K562 (cell line): ENCODE data around the gene MICU2. TPM values are rescaled to one million over a fixed set of nuclear protein-coding genes. Genes with fewer than 3 reads are reported as not detected.

Experiments
- ATAC-seq: fragments of 200-7000 bp; cut with Tn5 transposase; 3 replicates; pipeline ENCODE4 v1.9.1; 2020; ENCODE audit warnings: moderate library complexity
- BruUV-seq: library from RNA; stranded (reverse); fragments of 400-500 nt; replicated peaks from 2 replicates; lab custom pipeline; 2021; lab: Mats Ljungman, UMichigan
- CTCF ChIA-PET: fragments of 300-600 bp; formaldehyde crosslinking; extraction: SDS; loops from one replicate; lab custom pipeline; 2021; ENCODE audit warnings: low intra/inter-chr PET ratio; lab: Yijun Ruan, JAX
- POLR2A ChIA-PET: fragments of 300-600, 350-650 bp; sonication (Branson Sonifier 250); formaldehyde crosslinking; extraction: SDS; loops from one replicate; lab custom pipeline; 2021; ENCODE audit warnings: antibody characterized with exemption, inconsistent platforms; lab: Yijun Ruan, JAX
- DNase-seq, 4 experiments: peaks; one replicate each; pipeline versions ENCODE4 v3.0.0 to v3.0.0-alpha.2; 2011 to 2018; ENCODE audit warnings: low spot score in 3 of 4, mixed read lengths in 3 of 4; ENCODE audit errors: extremely low read depth in 1 of 4
- FAIRE-seq: peaks from 2 replicates; lab custom pipeline; 2011; peaks lifted over from hg19 to GRCh38; lab: Jason Lieb, UNC
- H2AFZ ChIP-seq: 2 replicates; pipeline ENCODE4 v1.6.0; 2011; ENCODE audit warnings: low read depth, low read length, control low read depth, inconsistent platforms
- H3K27ac ChIP-seq: fragments of 200-600 bp; 3 replicates; pipeline ENCODE4 v1.8.0; 2011; ENCODE audit warnings: low read depth, mild to moderate bottlenecking, control low read depth, inconsistent platforms, low read length, moderate library complexity, mixed read lengths; ENCODE audit errors: extremely low read depth
- H3K27me3 ChIP-seq, 2 experiments: fragments of 300-600 bp in 1 of 2; 2 replicates in 1 of 2; 3 replicates in 1 of 2; pipeline versions ENCODE4 v1.6.0 to v1.8.0; 2011; ENCODE audit warnings: inconsistent platforms in 2 of 2, low read length in 2 of 2, mild to moderate bottlenecking in 1 of 2, mixed read lengths in 1 of 2, moderate library complexity in 1 of 2; ENCODE audit not compliant: control insufficient read depth in 2 of 2, insufficient read depth in 2 of 2
- H3K36me3 ChIP-seq: fragments of 300-600 bp; 3 replicates; pipeline ENCODE4 v1.8.0; 2011; ENCODE audit warnings: mild to moderate bottlenecking, low read length, inconsistent platforms; ENCODE audit not compliant: control insufficient read depth, insufficient read depth
- H3K4me1 ChIP-seq, 2 experiments: fragments of 200-600 bp in 1 of 2; replicated peaks in 1 of 2; 2 replicates in 1 of 2; 3 replicates in 1 of 2; pipeline versions ENCODE4 v1.5.1 to v1.8.0; 2011; ENCODE audit warnings: inconsistent platforms in 2 of 2, low read length in 2 of 2, mild to moderate bottlenecking in 1 of 2, mixed read lengths in 1 of 2, moderate library complexity in 1 of 2; ENCODE audit not compliant: control insufficient read depth in 2 of 2, insufficient read depth in 2 of 2
- H3K4me2 ChIP-seq: 2 replicates; pipeline ENCODE4 v1.6.1; 2011; ENCODE audit warnings: low read length, control low read depth, inconsistent platforms, mixed read lengths; ENCODE audit not compliant: insufficient read depth
- H3K4me3 ChIP-seq: fragments of 200-600 bp; sonication (generic), shearing (Covaris generic); 2 replicates; pipeline ENCODE4 v1.5.1; 2016; ENCODE audit warnings: control low read depth, inconsistent platforms
- H3K79me2 ChIP-seq: fragments of 200-600 bp; 3 replicates; pipeline ENCODE4 v1.8.0; 2011; ENCODE audit warnings: low read length, inconsistent platforms; ENCODE audit not compliant: control insufficient read depth, insufficient read depth
- H3K9ac ChIP-seq, 2 experiments: 2 replicates each; pipeline versions ENCODE4 v1.6.0 to v1.6.1; 2011; ENCODE audit warnings: low read depth in 2 of 2, low read length in 2 of 2, control low read depth in 1 of 2, inconsistent platforms in 1 of 2, mild to moderate bottlenecking in 1 of 2, mixed read lengths in 1 of 2; ENCODE audit not compliant: insufficient read depth in 1 of 2
- H3K9me1 ChIP-seq: one replicate; pipeline ENCODE4 v1.6.0; 2011; ENCODE audit warnings: inconsistent platforms, mild to moderate bottlenecking, low read length, moderate library complexity; ENCODE audit not compliant: control insufficient read depth, insufficient read depth
- H3K9me3 ChIP-seq: replicated peaks from 2 replicates; pipeline ENCODE4 v1.5.1; 2011; ENCODE audit warnings: low read depth, low read length, inconsistent platforms; ENCODE audit not compliant: control insufficient read depth, insufficient read depth
- H4K20me1 ChIP-seq: replicated peaks from 2 replicates; pipeline ENCODE4 v1.6.1; 2011; ENCODE audit warnings: low read length, inconsistent platforms, mixed read lengths; ENCODE audit not compliant: control insufficient read depth, insufficient read depth
- DDX20 ChIP-seq: fragments of 450-650 bp; IDR thresholded peaks from 2 replicates; pipeline ENCODE4 v1.6.1; 2016; ENCODE audit warnings: missing genetic modification characterization, low read depth, mild to moderate bottlenecking, missing compliant biosample characterization, moderate library complexity
- KLF13 ChIP-seq: fragments of 450-650 bp; IDR thresholded peaks from 2 replicates; pipeline ENCODE4 v1.6.1; 2016; ENCODE audit warnings: missing genetic modification characterization, low read depth, mild to moderate bottlenecking, missing compliant biosample characterization, moderate library complexity, borderline replicate concordance
- MCM7 ChIP-seq, 2 experiments: fragments of 450-650 bp; IDR thresholded peaks; 2 replicates each; pipeline ENCODE4 v1.6.1; 2016 to 2018
- MTA1 ChIP-seq: fragments of 450-650 bp; IDR thresholded peaks from 2 replicates; pipeline ENCODE4 v1.6.1; 2017; ENCODE audit warnings: borderline replicate concordance
- POLR3G ChIP-seq: IDR thresholded peaks from 2 replicates; pipeline ENCODE4 v1.6.1; 2011; ENCODE audit not compliant: insufficient read length, insufficient replicate concordance; ENCODE audit errors: extremely low read depth
- SMAD4 ChIP-seq: fragments of 250-450 bp; sonication (Bioruptor Pico); conservative IDR thresholded peaks from 2 replicates; pipeline ENCODE4 v1.8.0; 2021; ENCODE audit warnings: inconsistent platforms, mild to moderate bottlenecking, moderate library complexity
- U2AF2 ChIP-seq: fragments of 200-400 bp; formaldehyde crosslinking; optimal IDR thresholded peaks from 2 replicates; pipeline ENCODE3; 2017; ENCODE audit warnings: low read depth, mild to moderate bottlenecking, low read length
- XRCC5 ChIP-seq: fragments of 200-400 bp; formaldehyde crosslinking; IDR thresholded peaks from 2 replicates; pipeline ENCODE4 v1.6.1; 2017; ENCODE audit warnings: low read depth, mild to moderate bottlenecking, low read length
- ZNF12 ChIP-seq: sonication (generic); formaldehyde crosslinking; IDR thresholded peaks from 2 replicates; pipeline ENCODE4 v1.4.0; 2020; ENCODE audit warnings: mild to moderate bottlenecking, missing genetic modification reagents
- ZNF707 ChIP-seq: fragments of 250-450 bp; sonication (Bioruptor Pico); conservative IDR thresholded peaks from 2 replicates; pipeline ENCODE4 v1.8.0; 2022; ENCODE audit warnings: inconsistent platforms, mild to moderate bottlenecking, moderate library complexity
- WGBS: fragments of 100-300 bp; shearing (Covaris generic); methylation state at CpG from one replicate; pipeline ENCODE4 v1.1.6; 2016; ENCODE audit warnings: low coverage, mixed read lengths; ENCODE audit not compliant: insufficient coverage; ENCODE audit errors: missing lambda C conversion rate; 5-methylcytosine and 5-hydroxymethylcytosine counted together
- in situ Hi-C: fragments of 300-500 bp; cut with MboI; formaldehyde crosslinking; loops from 4 replicates; pipeline ENCODE4 v1.15.0; 2018; ENCODE audit warnings: inconsistent platforms, mixed read lengths
- intact Hi-C: fragments of 100-400 bp; cut with micrococcal nuclease; formaldehyde crosslinking; loops from 2 replicates; pipeline ENCODE4 v1.14.2; 2022
- polyA plus RNA-seq, 8 experiments: library from polyadenylated mRNA; depleted of rRNA in 4 of 8; stranded (reverse) in 5 of 8; unstranded in 3 of 8; fragments of >200 nt; fragmentation: Nextera tagmentation in 2 of 8; fragmentation: Illumina TruSeq in 1 of 8; extraction: Ambion mirVana in 2 of 8; extraction: Trizol in 1 of 8; gene quantifications; 2 replicates each; pipeline versions ENCODE4 v1.2.1 to v1.2.3, GENCODE V29; 2011 to 2014; ENCODE audit warnings: inconsistent platforms in 1 of 8, missing spikeins in 1 of 8
- total RNA-seq, 7 experiments: library from RNA; depleted of rRNA in 6 of 7; stranded (reverse); fragments of >200 nt in 6 of 7; fragmentation: Illumina TruSeq in 2 of 7; extraction: Trizol in 2 of 7; gene quantifications; 2 replicates each; pipeline versions ENCODE4 v1.2.1 to v1.2.3, GENCODE V29; 2011 to 2021; ENCODE audit warnings: low replicate concordance in 1 of 7
- TF ChIP-seq, protein P1 (sequence below), 2 experiments: IDR thresholded peaks; 2 replicates each; pipeline ENCODE4 v1.6.1; 2012; ENCODE audit warnings: improper control_type of control experiment in 2 of 2, low read depth in 2 of 2, low read length in 2 of 2, borderline replicate concordance in 1 of 2
- TF ChIP-seq, protein P2 (sequence below): fragments of 250-450 bp; sonication (Bioruptor Pico); IDR thresholded peaks from 2 replicates; pipeline ENCODE4 v1.5.0; 2021; ENCODE audit warnings: mild to moderate bottlenecking, borderline replicate concordance
- TF ChIP-seq, protein P3 (sequence below): fragments of 450-650 bp; IDR thresholded peaks from 2 replicates; pipeline ENCODE4 v1.7.1; 2018; ENCODE audit warnings: mild to moderate bottlenecking, low read depth; ENCODE audit not compliant: partially characterized antibody
- TF ChIP-seq, protein P4 (sequence below): fragments of 250-450 bp; sonication (Bioruptor Pico); IDR thresholded peaks from 2 replicates; pipeline ENCODE4 v1.8.0; 2022; ENCODE audit warnings: inconsistent platforms, mild to moderate bottlenecking, moderate library complexity, borderline replicate concordance

The MICU2 gene
- total and polyA plus RNA-seq, 9 of the 15 experiments (the other 6 are each of a cell fraction or from before 2014, with no cell fraction given), result 9.1 to 41.8 (median 33.4) TPM

DNA sequence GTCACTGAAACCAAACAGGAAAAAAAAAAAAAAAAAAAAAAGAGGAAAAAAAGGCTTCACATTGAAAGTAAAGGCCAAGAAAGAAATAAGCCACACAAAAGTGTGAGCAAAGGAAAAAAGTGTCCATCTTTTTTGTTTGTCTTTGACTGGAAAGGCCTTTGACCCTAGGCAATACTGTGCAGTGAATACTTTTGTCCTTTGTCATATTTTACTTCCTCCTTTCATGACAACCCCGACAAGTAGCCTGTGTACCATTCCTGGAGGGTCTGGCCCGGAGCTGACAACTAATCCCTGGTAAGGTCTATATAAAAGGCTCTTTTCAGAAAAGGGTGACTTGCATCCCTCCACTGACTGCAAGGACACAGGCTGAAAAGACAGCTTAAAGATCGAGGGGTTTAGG is 12.9 kb upstream of the MICU2 start:
- CTCF ChIA-PET, result no interaction called here
- intact Hi-C loops, result no loop called here
- Histone ChIP-seq H3K79me2 (no peaks in the 10 kb centered on the region), H3K27me3 (no peaks in the 10 kb centered on the region), H4K20me1 (no peaks in the 10 kb centered on the region), H3K36me3 (no peaks in the 10 kb centered on the region), H3K9me1 (no peaks in the 10 kb centered on the region), H3K4me1 (peaks cover 0 to 2% of the 10 kb centered on the region in 2 experiments; a peak in 3 of 5 replicates), H3K27ac (no peak overlapping the region), H3K4me3 (no peak overlapping the region), H3K9me3 (no peaks in the 10 kb centered on the region), H3K9ac (no peak overlapping the region), H2AFZ (peak overlapping the region; percentile 22; the same call in 1 of the 2 replicates), H3K4me2 (no peak overlapping the region)
- POLR2A ChIA-PET, result no interaction called here
- in situ Hi-C loops, result no loop called here
- ATAC-seq (peak; percentile 57), FAIRE-seq (no peak), DNase-seq (peak in 1 of 4 experiments; percentile 16)
- no TSS peak for BruUV-seq
- WGBS, result 0% methylated on average over 3 of the region's 3 CpGs
- no peak for TF ChIP-seq POLR3G
- no peak for TF ChIP-seq U2AF2
- TF ChIP-seq KLF13, result no peak
- TF ChIP-seq, protein P1, sequence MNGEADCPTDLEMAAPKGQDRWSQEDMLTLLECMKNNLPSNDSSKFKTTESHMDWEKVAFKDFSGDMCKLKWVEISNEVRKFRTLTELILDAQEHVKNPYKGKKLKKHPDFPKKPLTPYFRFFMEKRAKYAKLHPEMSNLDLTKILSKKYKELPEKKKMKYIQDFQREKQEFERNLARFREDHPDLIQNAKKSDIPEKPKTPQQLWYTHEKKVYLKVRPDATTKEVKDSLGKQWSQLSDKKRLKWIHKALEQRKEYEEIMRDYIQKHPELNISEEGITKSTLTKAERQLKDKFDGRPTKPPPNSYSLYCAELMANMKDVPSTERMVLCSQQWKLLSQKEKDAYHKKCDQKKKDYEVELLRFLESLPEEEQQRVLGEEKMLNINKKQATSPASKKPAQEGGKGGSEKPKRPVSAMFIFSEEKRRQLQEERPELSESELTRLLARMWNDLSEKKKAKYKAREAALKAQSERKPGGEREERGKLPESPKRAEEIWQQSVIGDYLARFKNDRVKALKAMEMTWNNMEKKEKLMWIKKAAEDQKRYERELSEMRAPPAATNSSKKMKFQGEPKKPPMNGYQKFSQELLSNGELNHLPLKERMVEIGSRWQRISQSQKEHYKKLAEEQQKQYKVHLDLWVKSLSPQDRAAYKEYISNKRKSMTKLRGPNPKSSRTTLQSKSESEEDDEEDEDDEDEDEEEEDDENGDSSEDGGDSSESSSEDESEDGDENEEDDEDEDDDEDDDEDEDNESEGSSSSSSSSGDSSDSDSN (IDR thresholded peaks at IDR 0.05; ENCODE audit: borderline replicate concordance in 1 of 2, low read depth in 2 of 2, low read length in 2 of 2), result no peak
- no peak for TF ChIP-seq MTA1
- TF ChIP-seq, protein P2, sequence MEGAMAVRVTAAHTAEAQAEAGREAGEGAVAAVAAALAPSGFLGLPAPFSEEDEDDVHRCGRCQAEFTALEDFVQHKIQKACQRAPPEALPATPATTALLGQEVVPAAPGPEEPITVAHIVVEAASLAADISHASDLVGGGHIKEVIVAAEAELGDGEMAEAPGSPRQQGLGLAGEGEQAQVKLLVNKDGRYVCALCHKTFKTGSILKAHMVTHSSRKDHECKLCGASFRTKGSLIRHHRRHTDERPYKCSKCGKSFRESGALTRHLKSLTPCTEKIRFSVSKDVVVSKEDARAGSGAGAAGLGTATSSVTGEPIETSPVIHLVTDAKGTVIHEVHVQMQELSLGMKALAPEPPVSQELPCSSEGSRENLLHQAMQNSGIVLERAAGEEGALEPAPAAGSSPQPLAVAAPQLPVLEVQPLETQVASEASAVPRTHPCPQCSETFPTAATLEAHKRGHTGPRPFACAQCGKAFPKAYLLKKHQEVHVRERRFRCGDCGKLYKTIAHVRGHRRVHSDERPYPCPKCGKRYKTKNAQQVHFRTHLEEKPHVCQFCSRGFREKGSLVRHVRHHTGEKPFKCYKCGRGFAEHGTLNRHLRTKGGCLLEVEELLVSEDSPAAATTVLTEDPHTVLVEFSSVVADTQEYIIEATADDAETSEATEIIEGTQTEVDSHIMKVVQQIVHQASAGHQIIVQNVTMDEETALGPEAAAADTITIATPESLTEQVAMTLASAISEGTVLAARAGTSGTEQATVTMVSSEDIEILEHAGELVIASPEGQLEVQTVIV (CRISPR knock-in tag), result no peak
- TF ChIP-seq MCM7 (IDR thresholded peaks at IDR 0.05), result no peak
- TF ChIP-seq, protein P3, sequence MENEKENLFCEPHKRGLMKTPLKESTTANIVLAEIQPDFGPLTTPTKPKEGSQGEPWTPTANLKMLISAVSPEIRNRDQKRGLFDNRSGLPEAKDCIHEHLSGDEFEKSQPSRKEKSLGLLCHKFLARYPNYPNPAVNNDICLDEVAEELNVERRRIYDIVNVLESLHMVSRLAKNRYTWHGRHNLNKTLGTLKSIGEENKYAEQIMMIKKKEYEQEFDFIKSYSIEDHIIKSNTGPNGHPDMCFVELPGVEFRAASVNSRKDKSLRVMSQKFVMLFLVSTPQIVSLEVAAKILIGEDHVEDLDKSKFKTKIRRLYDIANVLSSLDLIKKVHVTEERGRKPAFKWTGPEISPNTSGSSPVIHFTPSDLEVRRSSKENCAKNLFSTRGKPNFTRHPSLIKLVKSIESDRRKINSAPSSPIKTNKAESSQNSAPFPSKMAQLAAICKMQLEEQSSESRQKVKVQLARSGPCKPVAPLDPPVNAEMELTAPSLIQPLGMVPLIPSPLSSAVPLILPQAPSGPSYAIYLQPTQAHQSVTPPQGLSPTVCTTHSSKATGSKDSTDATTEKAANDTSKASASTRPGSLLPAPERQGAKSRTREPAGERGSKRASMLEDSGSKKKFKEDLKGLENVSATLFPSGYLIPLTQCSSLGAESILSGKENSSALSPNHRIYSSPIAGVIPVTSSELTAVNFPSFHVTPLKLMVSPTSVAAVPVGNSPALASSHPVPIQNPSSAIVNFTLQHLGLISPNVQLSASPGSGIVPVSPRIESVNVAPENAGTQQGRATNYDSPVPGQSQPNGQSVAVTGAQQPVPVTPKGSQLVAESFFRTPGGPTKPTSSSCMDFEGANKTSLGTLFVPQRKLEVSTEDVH, result no peak
- no peak for TF ChIP-seq XRCC5
- TF ChIP-seq, protein P4, sequence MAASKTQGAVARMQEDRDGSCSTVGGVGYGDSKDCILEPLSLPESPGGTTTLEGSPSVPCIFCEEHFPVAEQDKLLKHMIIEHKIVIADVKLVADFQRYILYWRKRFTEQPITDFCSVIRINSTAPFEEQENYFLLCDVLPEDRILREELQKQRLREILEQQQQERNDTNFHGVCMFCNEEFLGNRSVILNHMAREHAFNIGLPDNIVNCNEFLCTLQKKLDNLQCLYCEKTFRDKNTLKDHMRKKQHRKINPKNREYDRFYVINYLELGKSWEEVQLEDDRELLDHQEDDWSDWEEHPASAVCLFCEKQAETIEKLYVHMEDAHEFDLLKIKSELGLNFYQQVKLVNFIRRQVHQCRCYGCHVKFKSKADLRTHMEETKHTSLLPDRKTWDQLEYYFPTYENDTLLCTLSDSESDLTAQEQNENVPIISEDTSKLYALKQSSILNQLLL (CRISPR knock-in tag), result no peak
- no peak for TF ChIP-seq SMAD4 (CRISPR knock-in tag)
- TF ChIP-seq ZNF12 (CRISPR knock-in tag), result no peak
- no peak for TF ChIP-seq ZNF707 (CRISPR knock-in tag)
- TF ChIP-seq DDX20 (tag), result no peak
